Measurements from ENCODE around the gene WNT3.

The WNT3 gene

GRCh38 chr17:46773676-46774075 is 44.8 kb downstream of the WNT3 start:
- no peaks in the 10 kb centered on the region for H3F3A ChIP-seq (ENCODE audit: insufficient read depth, low read length)
- peaks cover 51% of the 10 kb centered on the region for H3K4me1 ChIP-seq (ENCODE audit: insufficient read depth, low read length, severe bottlenecking)
- H3K9ac ChIP-seq (ENCODE audit: low read length): no peak overlapping the region
- no peaks in the 10 kb centered on the region for H3K36me3 ChIP-seq (ENCODE audit: insufficient read depth, low read length)
- H2AFZ ChIP-seq (ENCODE audit: low read length): no peak overlapping the region
- H4K20me1 ChIP-seq (ENCODE audit: insufficient read depth, low read length): no peaks in the 10 kb centered on the region
- no peaks in the 10 kb centered on the region for H3K79me2 ChIP-seq (ENCODE audit: insufficient read depth, low read length)
- TF ChIP-seq EZH2 (IDR thresholded peaks at IDR 0.05; ENCODE audit: borderline replicate concordance, low read length) (no peak), CTCF (IDR thresholded peaks at IDR 0.05; ENCODE audit: low read length) (no peak)
- no peak overlapping the region for H3K4me3 ChIP-seq (ENCODE audit: low read depth, low read length, poor library complexity, severe bottlenecking)
- H3K9me3 ChIP-seq (ENCODE audit: low read length): no peaks in the 10 kb centered on the region
- H3K4me2 ChIP-seq (ENCODE audit: low read length): no peak overlapping the region
- H3K27ac ChIP-seq (ENCODE audit: low read depth, low read length, poor library complexity, severe bottlenecking): no peak overlapping the region
- no peaks in the 10 kb centered on the region for H3K27me3 ChIP-seq (ENCODE audit: insufficient read depth, low read length)
- no peaks in the 10 kb centered on the region for H3K9me2 ChIP-seq (ENCODE audit: low read depth, low read length)

- Histone ChIP-seq H3K27ac (ENCODE audit: low read depth, low read length, poor library complexity, severe bottlenecking) (peak overlapping the region; percentile 74), H3K9me2 (ENCODE audit: low read depth, low read length) (no peaks in the 10 kb centered on the region), H3K4me3 (ENCODE audit: low read depth, low read length, poor library complexity, severe bottlenecking) (peak overlapping the region; percentile 75)
Measured at GRCh38 chr17:46773221-46773605, 45.3 kb downstream of the WNT3 start.

DNA sequence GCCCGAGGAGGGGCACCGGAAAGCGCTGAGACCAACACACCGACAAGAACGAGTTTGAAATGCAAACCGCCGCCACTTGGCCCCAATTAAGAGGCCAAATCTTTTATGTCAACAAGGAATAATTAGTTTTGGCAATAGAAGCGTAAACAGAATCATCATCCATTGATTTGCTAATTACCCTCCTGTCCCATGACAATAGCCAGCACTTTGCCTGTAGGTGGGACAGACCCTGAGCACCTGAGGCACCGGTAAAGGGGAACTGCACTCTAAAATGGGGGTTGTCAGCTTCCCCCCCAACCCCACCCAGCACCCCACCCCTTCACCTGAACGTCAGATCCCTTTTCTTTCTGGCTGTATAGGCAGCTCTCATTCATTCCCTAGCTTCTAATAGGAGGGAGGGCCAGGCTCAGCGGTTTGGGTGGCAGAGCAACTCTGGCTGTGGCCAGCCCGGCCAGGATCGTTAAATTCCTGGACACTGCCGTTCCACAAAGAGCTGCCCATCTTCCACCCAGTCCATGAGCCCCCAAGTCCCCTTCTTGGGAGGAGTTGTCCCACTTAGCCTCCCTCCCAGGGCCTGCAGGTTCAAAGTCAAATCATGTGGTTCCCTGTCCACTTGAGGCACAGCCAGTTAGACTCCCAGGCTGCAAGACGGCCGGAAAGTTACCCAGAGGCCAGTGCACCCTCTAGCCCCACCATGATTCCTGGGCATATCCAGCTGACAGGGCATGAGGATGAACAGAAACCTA is 45.8 kb downstream of the WNT3 start:
- H3K9me2 ChIP-seq (ENCODE audit: low read depth, low read length): no peaks in the 10 kb centered on the region
- H3K4me2 ChIP-seq (ENCODE audit: low read length): peak overlapping the region; percentile 92
- no peaks in the 10 kb centered on the region for H3K79me2 ChIP-seq (ENCODE audit: insufficient read depth, low read length)
- H3K36me3 ChIP-seq (ENCODE audit: insufficient read depth, low read length): no peaks in the 10 kb centered on the region
- H3K9ac ChIP-seq (ENCODE audit: low read length): peak overlapping the region; percentile 83
- no peak overlapping the region for H2AFZ ChIP-seq (ENCODE audit: low read length)
- H3K4me3 ChIP-seq (ENCODE audit: low read depth, low read length, poor library complexity, severe bottlenecking): peak overlapping the region; percentile 75
- H3K27ac ChIP-seq (ENCODE audit: low read depth, low read length, poor library complexity, severe bottlenecking): peak overlapping the region; percentile 74
- H4K20me1 ChIP-seq (ENCODE audit: insufficient read depth, low read length): no peaks in the 10 kb centered on the region
- H3K4me1 ChIP-seq (ENCODE audit: insufficient read depth, low read length, severe bottlenecking): peaks cover 61% of the 10 kb centered on the region
- no peaks in the 10 kb centered on the region for H3K27me3 ChIP-seq (ENCODE audit: insufficient read depth, low read length)
- no peak for TF ChIP-seq CTCF (IDR thresholded peaks at IDR 0.05; ENCODE audit: low read length)
- TF ChIP-seq EZH2 (IDR thresholded peaks at IDR 0.05; ENCODE audit: borderline replicate concordance, low read length): no peak
- no peaks in the 10 kb centered on the region for H3F3A ChIP-seq (ENCODE audit: insufficient read depth, low read length)
- no peaks in the 10 kb centered on the region for H3K9me3 ChIP-seq (ENCODE audit: low read length)

More at GRCh38 chr17:46773221-46773605, 45.3 kb downstream of the WNT3 start:
- peaks cover 55% of the 10 kb centered on the region for H3K4me1 ChIP-seq (ENCODE audit: insufficient read depth, low read length, severe bottlenecking)
- no peaks in the 10 kb centered on the region for H3K27me3 ChIP-seq (ENCODE audit: insufficient read depth, low read length)
- peak overlapping the region; percentile 92 for H3K4me2 ChIP-seq (ENCODE audit: low read length)
- H4K20me1 ChIP-seq (ENCODE audit: insufficient read depth, low read length): no peaks in the 10 kb centered on the region
- H3F3A ChIP-seq (ENCODE audit: insufficient read depth, low read length): no peaks in the 10 kb centered on the region
- H3K9ac ChIP-seq (ENCODE audit: low read length): peak overlapping the region; percentile 83; the same call in 1 of the 2 replicates
- H3K9me3 ChIP-seq (ENCODE audit: low read length): no peaks in the 10 kb centered on the region
- no peak overlapping the region for H2AFZ ChIP-seq (ENCODE audit: low read length)
- H3K79me2 ChIP-seq (ENCODE audit: insufficient read depth, low read length): no peaks in the 10 kb centered on the region
- TF ChIP-seq EZH2 (IDR thresholded peaks at IDR 0.05; ENCODE audit: borderline replicate concordance, low read length) (no peak), CTCF (IDR thresholded peaks at IDR 0.05; ENCODE audit: low read length) (no peak)
- no peaks in the 10 kb centered on the region for H3K36me3 ChIP-seq (ENCODE audit: insufficient read depth, low read length)

Data from OCI-LY1 (cell line).